WTC11 (cell line): ENCODE data around the gene HHAT. TPM values are rescaled to one million over a fixed set of nuclear protein-coding genes. Genes with fewer than 3 reads are reported as not detected.

ENCODE experiments used
- ATAC-seq: fragments of 200-7000 bp; cut with Tn5 transposase; 2 replicates; pipeline ENCODE4 v1.10.0; 2021; ENCODE audit warnings: mild to moderate bottlenecking, moderate library complexity
- CTCF ChIA-PET: fragments of 300-600 bp; sonication (Branson Sonifier 250); formaldehyde crosslinking; loops from one replicate; lab custom pipeline; 2021; ENCODE audit warnings: antibody characterized with exemption; lab: Charles Lee
- POLR2A ChIA-PET: fragments of 350-600 bp; sonication (Branson Sonifier 250); formaldehyde crosslinking; loops from one replicate; lab custom pipeline; 2021; ENCODE audit warnings: antibody characterized with exemption; lab: Charles Lee
- DNase-seq: peaks from one replicate; pipeline ENCODE4 v3.0.0; 2021; ENCODE audit warnings: low spot score
- H3K27ac Mint-ChIP-seq: 2 replicates; pipeline ENCODE4 v1.8.0; 2021; ENCODE audit warnings: mixed read lengths
- H3K27me3 Mint-ChIP-seq: 2 replicates; pipeline ENCODE4 v1.8.0; 2021; ENCODE audit warnings: low read depth, mild to moderate bottlenecking, moderate library complexity, mixed read lengths
- H3K36me3 Mint-ChIP-seq: 2 replicates; pipeline ENCODE4 v1.8.0; 2021; ENCODE audit warnings: mixed read lengths
- H3K4me1 Mint-ChIP-seq: 2 replicates; pipeline ENCODE4 v1.8.0; 2022; ENCODE audit warnings: mixed read lengths
- H3K4me3 Mint-ChIP-seq: 2 replicates; pipeline ENCODE4 v1.8.0; 2021; ENCODE audit warnings: mild to moderate bottlenecking, moderate library complexity, mixed read lengths
- H3K9me3 Mint-ChIP-seq: 2 replicates; pipeline ENCODE4 v1.8.0; 2021; ENCODE audit warnings: mixed read lengths
- AR ChIP-seq: fragments of 250-450 bp; sonication (Bioruptor Pico); IDR thresholded peaks from 2 replicates; pipeline ENCODE4 v1.9.0; 2021; ENCODE audit warnings: mild to moderate bottlenecking
- E2F1 ChIP-seq: sonication (generic); formaldehyde crosslinking; IDR thresholded peaks from 2 replicates; pipeline ENCODE4 v1.8.0; 2022; ENCODE audit warnings: mild to moderate bottlenecking, missing genetic modification reagents
- ERG ChIP-seq: fragments of 250-450 bp; sonication (Bioruptor Pico); IDR thresholded peaks from 2 replicates; pipeline ENCODE4 v1.8.0; 2021; ENCODE audit warnings: mild to moderate bottlenecking
- ETV6 ChIP-seq: sonication (generic); formaldehyde crosslinking; IDR thresholded peaks from 2 replicates; pipeline ENCODE4 v1.8.1; 2022; ENCODE audit warnings: mild to moderate bottlenecking, missing genetic modification reagents
- FOXJ3 ChIP-seq: sonication (generic); formaldehyde crosslinking; IDR thresholded peaks from 2 replicates; pipeline ENCODE4 v1.9.0; 2021; ENCODE audit warnings: missing genetic modification reagents, mild to moderate bottlenecking, borderline replicate concordance
- GABPB1 ChIP-seq: sonication (generic); formaldehyde crosslinking; IDR thresholded peaks from 2 replicates; pipeline ENCODE4 v1.8.1; 2023; ENCODE audit warnings: mild to moderate bottlenecking, missing genetic modification reagents
- JUN ChIP-seq: sonication (generic); formaldehyde crosslinking; IDR thresholded peaks from 2 replicates; pipeline ENCODE4 v1.8.0; 2023; ENCODE audit warnings: mild to moderate bottlenecking, missing genetic modification reagents
- MYBL2 ChIP-seq: sonication (generic); formaldehyde crosslinking; IDR thresholded peaks from 2 replicates; pipeline ENCODE4 v1.8.1; 2023; ENCODE audit warnings: mild to moderate bottlenecking, moderate library complexity, missing genetic modification reagents
- NFATC4 ChIP-seq: fragments of 250-450 bp; sonication (Bioruptor Pico); IDR thresholded peaks from 2 replicates; pipeline ENCODE4 v1.9.0; 2021; ENCODE audit warnings: mild to moderate bottlenecking
- NR3C1 ChIP-seq: sonication (generic); formaldehyde crosslinking; conservative IDR thresholded peaks from 2 replicates; pipeline ENCODE4 v1.8.1; 2023; ENCODE audit warnings: low read depth, mild to moderate bottlenecking, missing genetic modification reagents
- TEAD1 ChIP-seq: sonication (generic); formaldehyde crosslinking; IDR thresholded peaks from 2 replicates; pipeline ENCODE4 v1.8.0; 2022; ENCODE audit warnings: mild to moderate bottlenecking, missing genetic modification reagents
- ZBTB21 ChIP-seq: sonication (generic); formaldehyde crosslinking; IDR thresholded peaks from 2 replicates; pipeline ENCODE4 v1.8.1; 2023; ENCODE audit warnings: mild to moderate bottlenecking, missing genetic modification reagents, borderline replicate concordance
- ZNF423 ChIP-seq: fragments of 250-450 bp; sonication (Bioruptor Pico); IDR thresholded peaks from 2 replicates; pipeline ENCODE4 v2.1.2; 2022; ENCODE audit warnings: mild to moderate bottlenecking, moderate library complexity
- ZNF425 ChIP-seq: fragments of 250-450 bp; sonication (Bioruptor Pico); conservative IDR thresholded peaks from 2 replicates; pipeline ENCODE4 v1.9.0; 2021; ENCODE audit warnings: mild to moderate bottlenecking
- total RNA-seq: library from RNA; stranded (reverse); gene quantifications from 3 replicates; pipeline ENCODE4 v1.2.3, GENCODE V29; 2021

Gene HHAT
- total RNA-seq, 1 experiment from 2014 or later = 0.39 TPM

DNA sequence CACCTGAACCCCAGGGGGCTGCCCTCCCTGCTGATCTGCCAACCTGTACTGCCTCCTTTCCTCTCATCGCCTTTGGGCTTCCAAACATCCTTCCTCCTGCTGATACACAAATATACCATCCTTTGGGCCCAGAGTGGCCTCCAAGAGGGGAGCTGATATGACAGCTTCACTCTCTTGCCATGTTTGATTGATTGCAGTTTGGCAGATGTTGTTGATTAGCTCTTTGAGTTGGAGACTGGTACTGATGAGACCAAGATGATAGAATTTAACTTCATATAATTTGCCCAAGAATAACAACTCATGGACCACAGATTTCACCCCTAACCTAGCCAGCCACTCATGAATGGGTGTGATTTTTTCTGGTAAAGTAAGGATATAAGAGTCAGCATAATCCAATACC is 227.8 kb downstream of the HHAT start:
- ChIA-PET POLR2A (no interaction called here), CTCF (no interaction called here)
- H3K27ac Mint-ChIP-seq = no peak overlapping the region
- no peak for TF ChIP-seq NFATC4
- no peak for TF ChIP-seq ZNF423 (CRISPR knock-in tag)
- no peak for TF ChIP-seq AR (CRISPR knock-in tag)
- no peaks in the 10 kb centered on the region for H3K9me3 Mint-ChIP-seq
- DNase-seq = no peak
- no peak for ATAC-seq
- H3K4me1 Mint-ChIP-seq = no peaks in the 10 kb centered on the region; the same call in 1 of the 2 replicates
- H3K36me3 Mint-ChIP-seq = no peaks in the 10 kb centered on the region
- H3K27me3 Mint-ChIP-seq = no peaks in the 10 kb centered on the region
- H3K4me3 Mint-ChIP-seq = no peak overlapping the region

DNA sequence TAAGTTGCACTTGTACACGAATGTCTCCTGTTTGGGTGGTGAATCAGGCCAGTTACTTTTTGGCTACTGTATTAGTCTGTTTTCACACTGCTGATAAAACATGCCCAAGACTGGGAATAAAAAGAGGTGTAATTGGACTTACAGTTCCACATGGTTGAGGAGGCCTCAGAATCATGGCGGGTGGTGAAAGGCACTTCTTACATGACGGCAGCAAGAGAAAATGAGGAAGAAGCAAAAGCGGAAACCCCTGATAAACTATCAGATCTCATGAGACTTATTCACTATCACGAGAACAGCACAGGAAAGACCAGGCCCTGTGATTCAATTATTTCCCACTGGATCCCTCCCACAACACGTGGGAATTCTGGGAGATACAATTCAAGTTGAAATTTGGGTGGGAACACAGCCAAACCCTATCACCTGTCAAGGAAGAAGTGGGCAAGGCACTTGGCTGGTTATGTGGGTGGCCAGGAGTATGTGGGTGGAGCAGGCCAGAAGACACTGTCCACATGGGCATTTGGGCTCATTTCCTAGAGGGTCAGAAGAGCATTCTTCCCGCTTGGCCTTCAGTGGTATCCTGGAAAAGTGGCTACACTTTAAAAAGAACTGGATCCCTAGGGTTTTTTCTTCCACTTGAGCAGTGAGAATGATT is 228.8 kb downstream of the HHAT start:
- H3K4me3 Mint-ChIP-seq = no peak overlapping the region
- TF ChIP-seq AR (CRISPR knock-in tag) = no peak
- no peak for TF ChIP-seq ZNF425 (CRISPR knock-in tag)
- no peak for TF ChIP-seq MYBL2 (CRISPR knock-in tag)
- TF ChIP-seq ERG = no peak
- no peak for TF ChIP-seq NR3C1 (CRISPR knock-in tag)
- no peak for TF ChIP-seq GABPB1 (CRISPR knock-in tag)
- TF ChIP-seq ZBTB21 = no peak
- TF ChIP-seq FOXJ3 (CRISPR knock-in tag) = no peak
- TF ChIP-seq E2F1 (CRISPR knock-in tag) = no peak
- TF ChIP-seq ETV6 (CRISPR knock-in tag) = no peak
- no peak for TF ChIP-seq TEAD1 (CRISPR knock-in tag)
- TF ChIP-seq JUN (CRISPR knock-in tag) = no peak
- H3K27me3 Mint-ChIP-seq = no peaks in the 10 kb centered on the region

More for the DNA sequence above, 228.8 kb downstream of the HHAT start:
- H3K9me3 Mint-ChIP-seq = no peaks in the 10 kb centered on the region
- ChIA-PET CTCF (no interaction called here), POLR2A (interaction anchor here (0.5 kb wide), 1 partner anchor 563 kb away, joined by 3 read pairs; no protein-coding TSS in a partner anchor)
- H3K4me1 Mint-ChIP-seq = no peaks in the 10 kb centered on the region; the same call in 1 of the 2 replicates
- H3K36me3 Mint-ChIP-seq = no peaks in the 10 kb centered on the region
- no peak for ATAC-seq
- H3K27ac Mint-ChIP-seq = no peak overlapping the region
- no peak for DNase-seq
